Measurements from ENCODE around the gene EHD1. TPM values are rescaled to one million over a fixed set of nuclear protein-coding genes. Genes with fewer than 3 reads are reported as not detected.

EHD1 gene
- total and polyA plus RNA-seq, 3 donors from 2014 or later = 230 to 455 (median 328) TPM

GRCh38 chr11:64803158-64803845 lies 75.1 kb downstream of the EHD1 start, which contains the start of gene MAP4K2:
Gene MAP4K2, minus strand, starts transcription at chr11:64803214. Its CDS starts 65 bp downstream, at chr11:64803149.
- H3K4me1 ChIP-seq = peaks cover 21% of the 10 kb centered on the region
- H3K4me3 ChIP-seq = peak within 1 kb of the TSS; percentile 59 to 63
- 0 to 1% methylated on average over 21 to 32 of the region's 58 CpGs for WGBS, 2 donors
- H3K27me3 ChIP-seq = no peaks in the 10 kb centered on the region
- H3K9me3 ChIP-seq = no peaks in the 10 kb centered on the region
- no peak for TF ChIP-seq POLR2A (IDR thresholded peaks at IDR 0.05)
- no peak for TF ChIP-seq CTCF (IDR thresholded peaks at IDR 0.05)
- intact Hi-C loops (cut with DNase I; ENCODE audit: low total_unique reads) = no loop called here
- DNase-seq = peak; percentile 91
- peak within 1 kb of the TSS; percentile 76 to 93 for H3K27ac ChIP-seq
- no peaks in the 10 kb centered on the region for H3K36me3 ChIP-seq (ENCODE audit: low read depth, missing control alignments)

DNA sequence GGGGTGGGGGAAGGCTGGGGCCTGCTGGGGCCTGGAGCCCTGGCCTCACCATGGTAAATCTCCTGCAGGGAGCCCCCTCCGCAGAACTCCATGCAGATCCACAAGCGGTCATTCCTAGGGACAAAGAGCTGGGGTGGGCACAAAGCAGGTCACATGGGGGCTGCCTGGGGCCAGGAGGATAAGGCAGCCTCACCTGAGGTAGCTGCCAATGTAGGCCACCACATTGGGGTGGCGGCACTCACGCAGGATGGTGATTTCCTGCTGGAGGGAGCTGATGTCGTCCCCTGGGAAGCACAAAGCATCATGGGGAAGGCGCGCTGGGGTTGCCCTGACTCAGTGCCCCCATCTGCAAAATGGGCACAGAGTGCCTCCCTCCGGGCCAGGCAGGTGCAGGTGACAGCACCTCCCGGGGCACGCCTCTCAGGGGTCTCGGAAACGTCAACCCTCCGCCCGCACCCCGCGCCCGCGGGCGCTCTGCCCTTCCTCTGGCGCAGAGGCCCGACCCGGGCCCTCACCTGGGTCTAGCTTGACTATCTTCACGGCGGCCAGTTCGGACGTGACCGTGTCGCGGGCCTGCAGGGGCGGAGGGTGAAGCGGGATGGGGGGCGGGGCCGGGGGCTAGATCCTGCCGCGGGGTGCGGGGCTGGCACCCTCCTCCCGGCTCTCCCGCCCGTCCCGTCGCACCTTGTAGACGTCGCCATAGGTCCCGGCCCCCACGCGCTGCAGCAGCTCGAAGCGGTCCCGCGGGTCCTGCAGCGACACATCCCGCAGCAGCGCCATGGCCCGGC lies 75.9 kb downstream of the EHD1 start:
- H3K9me3 ChIP-seq = no peaks in the 10 kb centered on the region
- H3K4me3 ChIP-seq = peak overlapping the region; percentile 59 to 63
- no peaks in the 10 kb centered on the region for H3K27me3 ChIP-seq
- WGBS, 2 donors = 10 to 19% methylated on average over 2 to 32 of the region's 54 CpGs
- no peaks in the 10 kb centered on the region for H3K36me3 ChIP-seq (ENCODE audit: low read depth, missing control alignments)
- H3K27ac ChIP-seq = peak overlapping the region; percentile 56 to 88
- DNase-seq = peak; percentile 33
- H3K4me1 ChIP-seq = peaks cover 21% of the 10 kb centered on the region
- no peak for TF ChIP-seq POLR2A (IDR thresholded peaks at IDR 0.05)
- TF ChIP-seq CTCF (IDR thresholded peaks at IDR 0.05) = no peak
- intact Hi-C loops (cut with DNase I; ENCODE audit: low total_unique reads) = no loop called here

MicroRNA genes within 50 kb of the gene (microRNA counts, 767-probe panel; counts per million panel counts)
- 3,559 to 4,095 counts per million in 2 donors for microRNA hsa-miR-192-5p

Small RNAs within 50 kb of the gene (microRNA-seq; reads per million reads assigned to microRNA genes)
- gene MIR6749 (ENCODE audit: borderline number of aligned reads in 2 of 2, borderline replicate concordance in 1 of 2) (0 reads per million in 2 donors), gene MIR6750 (ENCODE audit: borderline number of aligned reads in 2 of 2, borderline replicate concordance in 1 of 2) (0 to 0.69 reads per million in 2 donors)

Small RNAs within 50 kb of the gene (small RNA-seq; reads per million reads assigned to genes)
- gene MIR6749 = 0 reads per million in 2 donors
- gene MIR6750 = 0 to 0.09 reads per million in 2 donors

Other genes with a start within 250 kb of the EHD1 start
- 10 to 100 TPM; 32.6 to 40.1 TPM for gene NRXN2, start 155.4 kb downstream of the EHD1 start, total RNA-seq
- gene NRXN2, start 155.4 kb downstream of the EHD1 start, polyA plus RNA-seq (ENCODE audit: insufficient read depth, low read depth, low replicate concordance) = 46.8 TPM
- gene RASGRP2, start 134.5 kb downstream of the EHD1 start, total RNA-seq = 10 to 100 TPM; 24.0 to 26.3 TPM
- 14.4 TPM for gene RASGRP2, start 134.5 kb downstream of the EHD1 start, polyA plus RNA-seq (ENCODE audit: insufficient read depth, low read depth, low replicate concordance)
- gene PYGM, start 118.6 kb downstream of the EHD1 start, total RNA-seq = 10 to 100 TPM; 12.1 to 14.4 TPM
- 14.2 TPM for gene PYGM, start 118.6 kb downstream of the EHD1 start, polyA plus RNA-seq (ENCODE audit: insufficient read depth, low read depth, low replicate concordance)
- 100 to 1,000 TPM; 431 to 499 TPM for gene SF1, start 100.1 kb downstream of the EHD1 start, total RNA-seq
- 455 TPM for gene SF1, start 100.1 kb downstream of the EHD1 start, polyA plus RNA-seq (ENCODE audit: insufficient read depth, low read depth, low replicate concordance)
- gene MAP4K2, start 75.4 kb downstream of the EHD1 start, total RNA-seq = 10 to 100 TPM; 27.7 to 29.8 TPM
- gene MAP4K2, start 75.4 kb downstream of the EHD1 start, polyA plus RNA-seq (ENCODE audit: insufficient read depth, low read depth, low replicate concordance) = 14.9 TPM
- gene MEN1, start 68.1 kb downstream of the EHD1 start, total RNA-seq = 10 to 100 TPM; 36.7 to 40.8 TPM
- 29.7 TPM for gene MEN1, start 68.1 kb downstream of the EHD1 start, polyA plus RNA-seq (ENCODE audit: insufficient read depth, low read depth, low replicate concordance)
- 1 to 10 TPM; 7.6 to 9.2 TPM for gene CDC42BPG, start 34.0 kb downstream of the EHD1 start, total RNA-seq
- 5.3 TPM for gene CDC42BPG, start 34.0 kb downstream of the EHD1 start, polyA plus RNA-seq (ENCODE audit: insufficient read depth, low read depth, low replicate concordance)
- gene ATG2A, start 38.6 kb upstream of the EHD1 start, total RNA-seq = 10 to 100 TPM; 51.1 to 56.1 TPM
- gene ATG2A, start 38.6 kb upstream of the EHD1 start, polyA plus RNA-seq (ENCODE audit: insufficient read depth, low read depth, low replicate concordance) = 22.2 TPM
- 10 to 100 TPM; 19.4 to 26.2 TPM for gene PPP2R5B, start 46.1 kb upstream of the EHD1 start, total RNA-seq
- gene PPP2R5B, start 46.1 kb upstream of the EHD1 start, polyA plus RNA-seq (ENCODE audit: insufficient read depth, low read depth, low replicate concordance) = 9.9 TPM
- gene GPHA2, start 57.3 kb upstream of the EHD1 start, total RNA-seq = 1 to 10 TPM; 7.0 to 9.4 TPM
- gene GPHA2, start 57.3 kb upstream of the EHD1 start, polyA plus RNA-seq (ENCODE audit: insufficient read depth, low read depth, low replicate concordance) = 6.9 TPM
- 10 to 100 TPM; 14.4 to 34.8 TPM for gene MAJIN, start 93.5 kb upstream of the EHD1 start, total RNA-seq
- gene MAJIN, start 93.5 kb upstream of the EHD1 start, polyA plus RNA-seq (ENCODE audit: insufficient read depth, low read depth, low replicate concordance) = 36.4 TPM
- gene BATF2, start 118.3 kb upstream of the EHD1 start, total RNA-seq = 1 to 10 TPM in 1 of 2 donors, under 1 TPM in 1; 0.94 to 1.5 TPM
- 2.7 TPM for gene BATF2, start 118.3 kb upstream of the EHD1 start, polyA plus RNA-seq (ENCODE audit: insufficient read depth, low read depth, low replicate concordance)
- 100 to 1,000 TPM; 127 to 154 TPM for gene ARL2, start 135.5 kb upstream of the EHD1 start, total RNA-seq
- 235 TPM for gene ARL2, start 135.5 kb upstream of the EHD1 start, polyA plus RNA-seq (ENCODE audit: insufficient read depth, low read depth, low replicate concordance)
- 10 to 100 TPM; 17.0 to 22.5 TPM for gene SNX15, start 148.8 kb upstream of the EHD1 start, total RNA-seq
- gene SNX15, start 148.8 kb upstream of the EHD1 start, polyA plus RNA-seq (ENCODE audit: insufficient read depth, low read depth, low replicate concordance) = 15.6 TPM
- 10 to 100 TPM; 40.5 to 41.0 TPM for gene SAC3D1, start 162.6 kb upstream of the EHD1 start, total RNA-seq
- 63.5 TPM for gene SAC3D1, start 162.6 kb upstream of the EHD1 start, polyA plus RNA-seq (ENCODE audit: insufficient read depth, low read depth, low replicate concordance)
- 10 to 100 TPM; 16.5 to 18.1 TPM for gene NAALADL1, start 179.9 kb upstream of the EHD1 start, total RNA-seq
- gene NAALADL1, start 179.9 kb upstream of the EHD1 start, polyA plus RNA-seq (ENCODE audit: insufficient read depth, low read depth, low replicate concordance) = 16.0 TPM
- gene CDCA5, start 205.4 kb upstream of the EHD1 start, total RNA-seq = 10 to 100 TPM; 28.5 to 50.9 TPM
- 93.3 TPM for gene CDCA5, start 205.4 kb upstream of the EHD1 start, polyA plus RNA-seq (ENCODE audit: insufficient read depth, low read depth, low replicate concordance)
- 10 to 100 TPM; 52.7 to 57.2 TPM for gene ZFPL1, start 205.6 kb upstream of the EHD1 start, total RNA-seq
- 70.6 TPM for gene ZFPL1, start 205.6 kb upstream of the EHD1 start, polyA plus RNA-seq (ENCODE audit: insufficient read depth, low read depth, low replicate concordance)
- 100 to 1,000 TPM; 173 to 252 TPM for gene VPS51, start 217.6 kb upstream of the EHD1 start, total RNA-seq
- 91.1 TPM for gene VPS51, start 217.6 kb upstream of the EHD1 start, polyA plus RNA-seq (ENCODE audit: insufficient read depth, low read depth, low replicate concordance)
- gene TM7SF2, start 233.3 kb upstream of the EHD1 start, total RNA-seq = 10 to 100 TPM; 42.0 to 49.6 TPM
- 36.4 TPM for gene TM7SF2, start 233.3 kb upstream of the EHD1 start, polyA plus RNA-seq (ENCODE audit: insufficient read depth, low read depth, low replicate concordance)
- gene ZNHIT2, start 239.1 kb upstream of the EHD1 start, total RNA-seq = 100 to 1,000 TPM in 1 of 2 donors, 10 to 100 TPM in 1; 64.2 to 119 TPM
- gene ZNHIT2, start 239.1 kb upstream of the EHD1 start, polyA plus RNA-seq (ENCODE audit: insufficient read depth, low read depth, low replicate concordance) = 47.3 TPM
- gene FAU, start 243.5 kb upstream of the EHD1 start, total RNA-seq = 100 to 1,000 TPM; 441 to 583 TPM
- gene FAU, start 243.5 kb upstream of the EHD1 start, polyA plus RNA-seq (ENCODE audit: insufficient read depth, low read depth, low replicate concordance) = 761 TPM
- gene MRPL49, start 243.7 kb upstream of the EHD1 start, total RNA-seq = 10 to 100 TPM; 82.8 to 87.7 TPM
- gene MRPL49, start 243.7 kb upstream of the EHD1 start, polyA plus RNA-seq (ENCODE audit: insufficient read depth, low read depth, low replicate concordance) = 53.9 TPM

All from testis (tissue), 3 donors.